ENCODE results near the gene PSMC3IP.

PSMC3IP gene

DNA sequence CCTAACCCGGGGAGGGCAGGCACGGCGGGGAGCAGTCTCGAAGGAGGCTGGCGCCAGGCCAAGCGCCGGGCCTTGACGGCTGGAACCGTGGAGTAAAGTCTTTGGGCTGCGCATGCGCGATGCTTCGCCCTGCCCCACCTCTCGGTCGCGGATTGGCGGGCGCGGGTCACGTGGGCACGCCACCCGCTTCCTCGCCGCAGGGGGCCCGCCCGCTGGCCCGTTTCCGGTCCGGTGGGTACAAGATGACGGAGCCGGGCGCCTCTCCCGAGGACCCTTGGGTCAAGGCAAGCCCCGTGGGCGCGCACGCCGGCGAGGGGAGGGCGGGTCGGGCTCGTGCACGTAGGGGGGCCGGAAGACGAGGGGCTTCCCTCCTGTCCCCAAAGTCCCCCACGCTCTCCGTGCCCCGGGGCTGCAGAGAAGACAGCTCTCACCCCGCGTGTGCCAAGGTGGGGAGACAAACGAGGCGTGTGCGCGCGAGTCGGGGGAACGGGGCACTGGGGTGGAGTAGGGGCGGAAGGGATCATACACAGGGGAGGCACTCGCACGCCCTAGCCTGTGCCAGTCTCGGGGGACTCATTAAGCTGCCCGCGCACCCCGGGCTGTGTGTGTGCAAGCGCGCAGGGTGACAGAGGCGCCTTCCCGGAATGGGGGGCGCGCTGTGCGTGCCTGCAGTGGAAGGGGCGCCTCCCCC lies 10.5 kb downstream of the PSMC3IP start, which contains the start of gene MLX:
Gene MLX, plus strand, starts transcription at position 218 of the 691 bp plus-strand sequence. Its CDS starts 25 bp downstream, at position 243.
- TF ChIP-seq, protein P1, sequence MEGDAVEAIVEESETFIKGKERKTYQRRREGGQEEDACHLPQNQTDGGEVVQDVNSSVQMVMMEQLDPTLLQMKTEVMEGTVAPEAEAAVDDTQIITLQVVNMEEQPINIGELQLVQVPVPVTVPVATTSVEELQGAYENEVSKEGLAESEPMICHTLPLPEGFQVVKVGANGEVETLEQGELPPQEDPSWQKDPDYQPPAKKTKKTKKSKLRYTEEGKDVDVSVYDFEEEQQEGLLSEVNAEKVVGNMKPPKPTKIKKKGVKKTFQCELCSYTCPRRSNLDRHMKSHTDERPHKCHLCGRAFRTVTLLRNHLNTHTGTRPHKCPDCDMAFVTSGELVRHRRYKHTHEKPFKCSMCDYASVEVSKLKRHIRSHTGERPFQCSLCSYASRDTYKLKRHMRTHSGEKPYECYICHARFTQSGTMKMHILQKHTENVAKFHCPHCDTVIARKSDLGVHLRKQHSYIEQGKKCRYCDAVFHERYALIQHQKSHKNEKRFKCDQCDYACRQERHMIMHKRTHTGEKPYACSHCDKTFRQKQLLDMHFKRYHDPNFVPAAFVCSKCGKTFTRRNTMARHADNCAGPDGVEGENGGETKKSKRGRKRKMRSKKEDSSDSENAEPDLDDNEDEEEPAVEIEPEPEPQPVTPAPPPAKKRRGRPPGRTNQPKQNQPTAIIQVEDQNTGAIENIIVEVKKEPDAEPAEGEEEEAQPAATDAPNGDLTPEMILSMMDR (conservative IDR thresholded peaks at IDR 0.05) = no peak
- TF ChIP-seq ZFX (IDR thresholded peaks at IDR 0.05) = no peak; the same call in none of the 2 replicates
- peak within 1 kb of the TSS; percentile 93 for H3K27ac ChIP-seq

DNA sequence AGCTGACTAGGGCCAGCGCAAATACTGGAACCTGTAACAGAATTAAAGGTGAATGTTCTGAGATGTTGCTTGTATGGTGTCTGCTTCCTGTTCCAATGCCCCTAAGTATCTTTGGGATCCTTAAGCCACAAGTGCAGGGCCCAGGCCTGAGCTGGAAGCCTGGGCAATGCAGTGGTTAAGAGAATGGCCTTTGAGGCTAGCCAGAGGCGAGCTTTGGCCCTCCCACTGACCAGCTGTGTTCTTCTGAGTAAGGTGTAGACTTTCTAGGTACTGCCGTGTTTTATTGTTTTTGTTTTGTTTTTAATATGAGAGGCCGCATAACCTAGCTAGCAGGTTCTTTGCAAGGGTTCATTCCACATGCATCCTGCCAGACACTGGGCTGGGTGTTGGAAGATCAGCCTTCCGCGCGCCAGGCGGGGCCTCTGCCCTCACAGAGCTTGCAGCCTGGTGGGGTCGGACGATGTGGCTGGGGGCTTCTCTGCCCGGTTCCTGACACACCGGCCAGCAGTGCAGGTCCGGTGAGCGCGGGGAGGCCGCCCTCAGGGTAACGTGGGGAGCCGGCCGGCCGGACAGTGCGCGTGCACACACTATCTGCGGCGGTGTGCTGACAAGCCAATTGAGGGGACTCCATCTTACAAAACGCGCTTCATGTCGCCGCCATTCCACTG lies 11.2 kb downstream of the PSMC3IP start:
- peak overlapping the region; percentile 93 for H3K27ac ChIP-seq
- peak; percentile 42; the same call in 1 of the 2 replicates for TF ChIP-seq ZFX (IDR thresholded peaks at IDR 0.05)
- TF ChIP-seq, protein P1 (conservative IDR thresholded peaks at IDR 0.05) = no peak

DNA sequence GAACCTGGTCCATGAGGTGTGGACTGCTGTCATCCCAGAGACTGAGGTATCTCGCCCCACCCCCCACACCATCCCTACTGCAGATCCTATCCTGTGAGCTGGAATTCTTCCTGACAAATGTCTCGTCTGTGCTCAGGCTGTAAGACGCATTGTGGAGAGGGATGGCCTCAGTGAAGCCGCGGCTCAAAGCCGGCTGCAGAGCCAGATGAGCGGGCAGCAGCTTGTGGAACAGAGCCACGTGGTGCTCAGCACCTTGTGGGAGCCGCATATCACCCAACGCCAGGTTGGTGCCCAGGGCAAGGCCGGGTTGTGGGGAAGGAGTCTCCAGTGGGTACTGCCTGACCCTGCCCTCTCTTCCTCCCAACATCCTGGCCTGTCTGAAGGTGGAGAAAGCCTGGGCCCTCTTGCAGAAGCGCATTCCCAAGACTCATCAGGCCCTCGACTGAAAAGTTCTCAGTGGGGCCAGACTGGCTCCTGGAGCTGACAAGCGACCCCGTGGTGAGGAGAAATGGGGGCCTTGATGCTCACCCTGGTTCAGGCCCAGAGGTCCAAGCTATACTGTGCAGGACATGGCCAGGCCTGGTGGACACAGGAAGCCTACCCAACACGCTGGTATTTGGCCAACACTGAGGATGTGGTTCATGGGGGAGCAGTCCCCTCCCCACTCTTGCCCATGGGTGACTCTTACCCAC lies 11.9 kb downstream of the PSMC3IP start:
- TF ChIP-seq ZFX (IDR thresholded peaks at IDR 0.05) = no peak
- TF ChIP-seq, protein P1 (conservative IDR thresholded peaks at IDR 0.05) = no peak
- H3K27ac ChIP-seq = peak overlapping the region; percentile 93

DNA sequence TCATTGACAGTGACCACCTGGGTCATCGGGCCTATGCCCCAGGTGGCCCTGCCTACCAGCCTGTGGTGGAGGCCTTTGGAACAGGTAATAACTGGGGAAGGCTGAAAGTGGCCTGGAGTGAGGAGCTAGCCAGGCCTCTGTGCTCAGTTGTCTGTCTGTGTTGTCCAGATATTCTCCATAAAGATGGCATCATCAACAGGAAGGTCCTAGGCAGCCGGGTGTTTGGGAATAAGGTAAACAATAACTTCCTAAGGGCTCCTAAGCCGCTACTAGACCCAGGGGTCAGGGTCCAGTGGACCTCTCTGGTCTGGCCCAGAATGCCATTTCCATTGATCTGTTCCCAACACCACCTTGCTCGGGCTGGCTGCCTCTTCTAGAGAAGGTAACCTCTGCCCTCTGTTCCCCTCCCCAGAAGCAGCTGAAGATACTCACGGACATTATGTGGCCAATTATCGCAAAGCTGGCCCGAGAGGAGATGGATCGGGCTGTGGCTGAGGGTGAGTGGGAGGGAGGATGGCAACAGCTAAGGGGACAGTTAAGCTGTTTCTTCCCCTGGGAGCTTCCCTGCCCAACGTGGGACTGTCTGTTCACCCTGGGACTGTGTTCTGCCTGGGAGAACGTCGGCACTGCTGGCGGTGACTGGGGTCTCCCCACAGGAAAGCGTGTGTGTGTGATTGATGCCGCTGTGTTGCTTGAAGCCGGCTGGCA lies 12.6 kb downstream of the PSMC3IP start:
- TF ChIP-seq, protein P1 (conservative IDR thresholded peaks at IDR 0.05) = no peak
- TF ChIP-seq ZFX (IDR thresholded peaks at IDR 0.05) = no peak
- H3K27ac ChIP-seq = peak overlapping the region; percentile 93

DNA sequence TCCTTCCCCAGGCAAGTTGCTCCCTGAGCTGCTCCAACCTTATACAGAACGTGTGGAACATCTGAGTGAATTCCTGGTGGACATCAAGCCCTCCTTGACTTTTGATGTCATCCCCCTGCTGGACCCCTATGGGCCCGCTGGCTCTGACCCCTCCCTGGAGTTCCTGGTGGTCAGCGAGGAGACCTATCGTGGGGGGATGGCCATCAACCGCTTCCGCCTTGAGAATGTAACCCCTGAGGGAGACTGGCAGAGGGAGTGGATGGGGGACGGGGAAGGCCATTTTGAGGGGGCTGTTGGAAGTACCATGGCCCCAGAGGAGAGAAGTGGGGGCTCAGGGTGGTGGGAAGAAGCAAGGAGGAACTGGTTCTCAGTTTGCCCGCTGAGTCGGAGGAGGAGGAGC lies 13.6 kb downstream of the PSMC3IP start:
- H3K27ac ChIP-seq = peak overlapping the region; percentile 93
- TF ChIP-seq ZFX (IDR thresholded peaks at IDR 0.05) = no peak
- TF ChIP-seq, protein P1 (conservative IDR thresholded peaks at IDR 0.05) = no peak

DNA sequence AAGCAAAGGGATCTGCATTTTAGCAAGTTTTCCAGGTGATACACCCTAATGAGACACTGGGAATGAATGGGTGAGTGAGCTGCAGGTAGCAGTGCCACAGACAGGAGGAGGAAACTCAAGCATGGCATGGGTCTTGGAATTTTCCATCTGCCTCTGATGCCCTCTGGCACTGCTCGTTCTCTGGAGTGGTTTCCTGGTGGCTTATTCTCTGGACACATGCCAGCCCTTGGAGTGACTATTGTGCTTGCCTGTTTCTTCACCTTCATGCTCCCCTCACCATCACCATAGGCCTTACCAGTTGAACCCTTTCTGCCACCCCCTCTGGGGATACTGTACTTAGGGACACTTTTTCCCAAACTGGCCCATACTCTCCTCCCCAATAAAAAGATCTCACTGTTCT lies 14.0 kb downstream of the PSMC3IP start:
- peak overlapping the region; percentile 93 for H3K27ac ChIP-seq

More for the DNA sequence above, 14.0 kb downstream of the PSMC3IP start:
- TF ChIP-seq ZFX (IDR thresholded peaks at IDR 0.05) = no peak
- TF ChIP-seq, protein P1 (conservative IDR thresholded peaks at IDR 0.05) = no peak

Measured in C4-2B (cell line).